Measurements from ENCODE around the gene LRRFIP1.

Gene LRRFIP1

GRCh38 chr2:237798236-237799059 lies 171.1 kb downstream of the LRRFIP1 start, which contains the start of gene RBM44:
Gene RBM44, plus strand, starts transcription at chr2:237798779. Its CDS starts 14,831 bp downstream, at chr2:237813610.
- DNase-seq, result no peak

DNA sequence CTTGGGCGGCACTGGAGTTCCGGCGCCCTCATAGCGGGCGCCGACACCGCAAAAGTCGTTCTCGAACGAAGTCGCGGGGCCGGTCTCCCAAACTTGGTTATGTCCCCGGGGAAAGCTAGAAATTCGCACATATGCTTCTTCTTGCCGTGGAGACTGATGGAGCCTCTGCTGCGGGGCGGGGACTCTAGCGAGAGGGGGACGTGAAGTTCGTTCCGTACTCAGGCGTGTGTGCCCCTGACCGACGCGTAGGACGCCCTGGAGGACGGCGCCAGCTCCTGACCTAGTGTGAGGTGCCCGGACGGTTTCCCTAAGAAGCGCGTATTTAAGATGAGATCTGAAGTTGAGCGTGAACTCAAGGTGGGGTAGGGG lies 171.7 kb downstream of the LRRFIP1 start:
- no peak for DNase-seq

GRCh38 chr2:237801466-237801865 lies 174.1 kb downstream of the LRRFIP1 start:
- DNase-seq, result no peak

GRCh38 chr2:237806334-237806733 lies 178.9 kb downstream of the LRRFIP1 start:
- DNase-seq, result no peak

GRCh38 chr2:237815637-237816036 lies 188.2 kb downstream of the LRRFIP1 start:
- DNase-seq, result no peak

GRCh38 chr2:237816531-237816930 lies 189.1 kb downstream of the LRRFIP1 start:
- no peak for DNase-seq

DNA sequence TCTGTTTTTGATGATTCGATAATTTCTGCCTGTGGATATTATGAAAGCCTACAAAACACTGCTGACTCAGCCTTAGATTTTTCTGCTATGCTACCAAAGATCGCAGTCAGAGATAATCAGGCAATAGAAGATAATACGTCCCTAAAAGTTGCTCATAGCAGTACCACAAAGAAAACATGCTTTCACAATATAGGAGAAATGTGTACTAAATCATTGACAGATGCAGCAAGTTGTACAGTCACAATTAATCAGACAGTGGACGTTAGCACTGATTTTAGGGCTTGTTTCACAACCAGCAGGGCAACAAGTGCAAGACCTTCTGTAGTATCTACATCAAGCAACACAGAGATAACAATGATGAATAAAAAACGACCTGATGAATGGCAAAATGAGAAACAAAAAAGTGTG lies 190.7 kb downstream of the LRRFIP1 start:
- no peak for DNase-seq

DNA sequence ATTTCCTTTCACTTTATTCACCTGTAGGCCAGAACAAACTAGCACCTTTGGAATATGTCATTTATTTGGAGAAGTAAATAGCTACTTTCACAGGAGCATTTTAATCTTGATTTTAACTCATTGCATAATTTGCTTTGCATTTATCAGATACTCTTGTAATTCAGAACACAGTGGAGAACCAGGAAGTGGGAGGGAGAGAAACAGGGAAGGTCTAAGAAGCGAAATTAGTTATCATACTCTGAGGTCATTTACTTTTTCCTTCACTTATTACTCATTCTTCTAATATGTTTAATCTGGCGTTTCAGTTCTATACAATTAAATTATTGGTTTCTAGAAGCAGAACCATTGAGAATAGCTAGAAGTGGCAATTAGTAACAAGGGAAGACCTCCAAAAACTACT lies 191.8 kb downstream of the LRRFIP1 start:
- no peak for DNase-seq

GRCh38 chr2:237820421-237820820 lies 193.0 kb downstream of the LRRFIP1 start:
- DNase-seq, result no peak

DNA sequence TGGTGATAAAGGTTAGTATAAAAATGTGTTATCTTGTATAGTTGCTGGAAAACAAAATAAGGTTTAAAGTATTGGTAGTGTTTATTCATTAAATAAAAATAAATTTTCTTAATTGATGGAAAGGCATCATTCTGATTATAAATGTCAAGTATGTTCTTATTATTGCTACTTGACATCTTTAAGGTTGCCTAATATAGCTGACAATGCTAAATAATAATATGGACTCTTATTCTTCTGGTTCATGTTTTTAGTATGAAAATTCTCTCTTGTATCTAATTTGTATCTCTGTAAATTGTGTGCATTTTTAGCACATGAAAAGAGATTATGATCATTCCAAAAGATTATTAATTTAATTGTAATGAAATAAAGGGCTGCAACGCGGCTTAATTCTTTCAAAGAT lies 196.2 kb downstream of the LRRFIP1 start:
- DNase-seq, result no peak

DNA sequence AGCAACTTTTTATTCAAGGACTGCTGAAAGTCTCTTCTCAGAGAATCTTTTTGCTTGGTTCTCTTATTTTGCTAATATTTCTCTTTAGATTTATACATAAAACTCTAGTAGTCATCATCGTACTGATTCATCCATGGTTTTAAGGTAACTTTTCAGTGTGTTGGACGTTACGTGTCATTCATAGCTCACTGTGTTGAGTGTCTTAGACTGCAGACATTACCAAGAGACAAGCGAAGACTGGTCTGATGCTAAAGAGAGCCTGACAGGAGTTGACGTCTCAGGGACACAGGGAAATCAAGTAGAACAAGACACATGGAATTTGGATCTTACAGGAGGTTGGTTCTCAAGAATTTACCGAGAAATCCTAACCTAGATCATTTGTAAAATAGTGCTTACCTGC lies 196.7 kb downstream of the LRRFIP1 start:
- no peak for DNase-seq

DNA sequence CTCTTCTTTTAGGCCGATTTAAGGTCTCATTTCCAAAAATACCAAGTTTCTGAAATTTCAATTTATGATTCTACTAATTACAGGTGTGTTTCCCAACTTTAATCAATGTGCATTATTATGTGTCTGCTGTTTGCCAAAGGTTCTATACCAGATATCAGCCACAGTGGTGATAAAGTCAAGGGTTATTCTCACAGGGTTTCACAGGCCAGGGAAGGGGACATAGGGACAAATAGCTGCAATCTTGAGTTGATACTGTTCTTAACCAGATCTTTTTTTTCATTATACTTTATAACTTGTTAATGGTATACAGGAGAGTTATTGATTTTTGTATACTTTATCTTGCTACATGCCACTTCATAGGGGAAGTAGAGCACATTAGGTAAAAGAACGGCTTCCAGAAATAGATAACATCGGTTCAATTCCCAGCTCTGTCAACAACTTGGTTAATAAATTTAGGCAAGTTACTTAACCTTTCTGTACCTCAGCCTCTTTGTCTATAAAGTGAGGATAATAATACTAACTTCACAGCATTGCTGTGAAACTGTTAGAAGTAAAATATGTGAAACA lies 200.1 kb downstream of the LRRFIP1 start:
- DNase-seq, result no peak

Measured in retina (tissue), 1 donor.